ENCODE measurements around the gene ADPRHL1. TPM values are rescaled to one million over a fixed set of nuclear protein-coding genes. Genes with fewer than 3 reads are reported as not detected.

Gene ADPRHL1
- total RNA-seq, result 1.1 and 1.3 TPM in 2 replicates

GRCh38 chr13:113452942-113453901 lies at the start of gene ADPRHL1:
Gene ADPRHL1, minus strand, starts transcription at chr13:113453488. Its CDS starts 51 bp downstream, at chr13:113453437.
- DNase-seq (ENCODE audit: extremely low read depth, low read depth, low spot score), result no peak

GRCh38 chr13:113502686-113503085 lies 49.4 kb upstream of the ADPRHL1 start:
- DNase-seq (ENCODE audit: extremely low read depth, low read depth, low spot score), result no peak

DNA sequence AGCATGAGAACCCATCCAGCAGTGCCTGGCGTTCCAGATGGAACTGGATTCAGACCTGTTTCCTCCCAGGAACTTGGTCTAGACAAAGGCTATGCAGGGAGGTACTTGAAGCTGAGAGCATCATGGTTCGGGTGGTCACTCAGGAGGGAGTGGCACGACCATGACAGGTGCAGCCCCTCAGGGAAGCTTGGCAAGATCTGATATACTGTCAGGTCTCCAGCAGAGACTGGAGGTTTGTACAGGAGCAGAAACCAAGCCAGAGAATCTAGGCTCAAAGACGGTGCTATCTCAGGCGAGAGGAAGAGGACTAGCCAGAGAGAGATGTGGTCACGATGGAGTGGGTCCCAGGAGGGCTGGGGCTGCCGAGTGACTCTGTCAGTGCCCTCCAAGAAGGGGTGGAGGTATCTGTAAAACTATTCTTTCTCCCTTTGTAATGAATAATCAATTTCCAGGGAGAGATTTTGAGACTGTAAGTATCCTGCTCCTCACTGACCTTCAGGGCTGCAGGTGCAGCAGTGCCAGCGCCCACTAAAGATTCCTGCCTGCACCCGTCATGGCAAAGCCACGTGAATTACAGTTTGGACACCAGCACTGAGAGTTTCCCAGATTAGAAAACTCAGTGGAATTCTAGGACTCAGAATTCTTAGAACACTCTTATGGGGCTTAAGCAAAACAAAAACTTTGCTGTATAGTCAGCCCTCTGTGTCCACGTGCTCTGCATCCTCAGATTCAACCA lies 47.4 kb upstream of the ADPRHL1 start:
- DNase-seq (ENCODE audit: extremely low read depth, low read depth, low spot score), result no peak

DNA sequence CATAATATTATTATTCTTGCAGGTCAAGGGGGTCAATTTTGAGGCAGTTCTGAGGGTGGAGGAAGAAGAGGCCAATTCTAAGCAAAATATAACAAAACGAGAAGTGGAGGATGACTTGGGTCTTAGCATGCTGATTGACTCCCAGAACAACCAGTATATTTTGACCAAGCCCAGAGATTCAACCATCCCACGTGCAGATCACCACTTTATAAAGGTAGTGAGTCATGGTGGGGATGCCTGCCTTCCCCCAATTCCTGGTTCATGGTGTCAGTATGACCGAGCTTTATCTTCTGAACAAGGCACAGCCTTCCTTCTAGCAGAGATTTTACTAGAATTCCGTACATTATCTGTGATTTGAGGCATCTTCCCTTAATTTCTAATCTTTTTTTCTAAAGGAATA lies 46.6 kb upstream of the ADPRHL1 start:
- no peak for DNase-seq (ENCODE audit: extremely low read depth, low read depth, low spot score)

GRCh38 chr13:113498905-113499304 lies 45.6 kb upstream of the ADPRHL1 start:
- no peak for DNase-seq (ENCODE audit: extremely low read depth, low read depth, low spot score)

DNA sequence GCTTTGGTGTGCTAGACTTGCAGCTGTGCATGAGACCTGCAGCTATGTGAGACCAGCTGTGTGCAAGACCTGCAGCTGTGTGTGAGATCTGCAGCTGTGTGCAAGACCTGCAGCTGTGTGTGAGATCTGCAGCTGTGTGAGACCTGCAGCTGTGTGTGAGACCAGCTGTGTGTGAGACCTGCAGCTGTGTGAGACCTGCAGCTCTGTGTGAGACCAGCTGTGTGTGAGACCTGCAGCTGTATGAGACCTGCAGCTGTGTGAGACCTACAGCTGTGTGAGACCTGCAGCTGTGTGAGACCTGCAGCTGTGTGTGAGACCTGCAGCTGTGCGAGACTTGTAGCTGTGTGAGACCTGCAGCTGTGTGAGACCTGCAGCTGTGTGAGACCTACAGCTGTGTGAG lies 43.9 kb upstream of the ADPRHL1 start:
- DNase-seq (ENCODE audit: extremely low read depth, low read depth, low spot score), result no peak

GRCh38 chr13:113495494-113496210 lies 42.4 kb upstream of the ADPRHL1 start:
- DNase-seq (ENCODE audit: extremely low read depth, low read depth, low spot score), result no peak

GRCh38 chr13:113493315-113493951 lies 40.1 kb upstream of the ADPRHL1 start:
- DNase-seq (ENCODE audit: extremely low read depth, low read depth, low spot score), result peak; percentile 90

DNA sequence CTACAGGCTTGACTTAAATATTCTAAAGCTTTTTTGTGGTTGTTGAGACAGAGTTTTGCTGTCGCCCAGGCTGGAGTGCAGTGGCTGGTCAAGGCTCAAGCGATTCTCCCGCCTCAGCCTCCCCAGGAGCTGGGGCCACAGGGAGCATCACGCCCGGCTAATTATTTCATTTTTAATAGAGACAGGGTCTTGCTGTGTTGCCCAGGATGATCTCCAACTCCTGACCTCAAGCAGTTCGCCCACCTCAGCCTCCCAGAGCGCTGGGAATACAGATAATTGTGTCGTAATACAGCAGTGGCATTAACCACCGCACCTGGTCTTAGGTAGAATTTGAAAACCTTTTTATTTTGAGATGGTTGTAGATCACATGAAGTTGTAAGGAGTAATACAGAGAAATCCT lies 38.7 kb upstream of the ADPRHL1 start:
- no peak for DNase-seq (ENCODE audit: extremely low read depth, low read depth, low spot score)

DNA sequence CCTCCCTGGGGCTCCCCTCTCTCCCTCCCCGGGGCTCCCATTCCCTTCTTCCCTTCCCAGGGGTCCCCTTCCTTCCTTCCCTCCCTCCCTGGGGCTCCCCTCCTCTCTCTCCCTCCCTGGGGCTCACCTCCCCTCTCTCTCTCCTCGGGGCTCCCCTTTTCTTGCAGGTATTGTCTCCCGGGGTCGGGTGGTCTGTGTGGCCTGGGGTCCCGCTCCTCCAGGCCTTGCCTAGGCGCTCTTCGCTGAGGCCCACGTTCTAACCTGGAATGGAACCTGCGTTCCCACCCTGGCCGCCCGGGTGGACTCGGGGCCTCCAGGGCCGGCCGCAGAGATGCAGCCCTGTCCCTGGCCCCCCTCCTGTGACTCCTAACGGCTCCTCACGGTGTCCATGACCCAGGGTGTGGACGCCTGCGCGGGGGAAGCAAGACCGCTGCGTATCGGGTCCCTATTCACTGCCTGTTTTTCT lies 38.2 kb upstream of the ADPRHL1 start:
- DNase-seq (ENCODE audit: extremely low read depth, low read depth, low spot score), result no peak

GRCh38 chr13:113490496-113491417 lies 37.5 kb upstream of the ADPRHL1 start, which contains the start of gene DCUN1D2:
Gene DCUN1D2, minus strand, starts transcription at chr13:113490711. Its CDS starts 42 bp downstream, at chr13:113490669.
- DNase-seq (ENCODE audit: extremely low read depth, low read depth, low spot score), result peak; percentile 33

DNA sequence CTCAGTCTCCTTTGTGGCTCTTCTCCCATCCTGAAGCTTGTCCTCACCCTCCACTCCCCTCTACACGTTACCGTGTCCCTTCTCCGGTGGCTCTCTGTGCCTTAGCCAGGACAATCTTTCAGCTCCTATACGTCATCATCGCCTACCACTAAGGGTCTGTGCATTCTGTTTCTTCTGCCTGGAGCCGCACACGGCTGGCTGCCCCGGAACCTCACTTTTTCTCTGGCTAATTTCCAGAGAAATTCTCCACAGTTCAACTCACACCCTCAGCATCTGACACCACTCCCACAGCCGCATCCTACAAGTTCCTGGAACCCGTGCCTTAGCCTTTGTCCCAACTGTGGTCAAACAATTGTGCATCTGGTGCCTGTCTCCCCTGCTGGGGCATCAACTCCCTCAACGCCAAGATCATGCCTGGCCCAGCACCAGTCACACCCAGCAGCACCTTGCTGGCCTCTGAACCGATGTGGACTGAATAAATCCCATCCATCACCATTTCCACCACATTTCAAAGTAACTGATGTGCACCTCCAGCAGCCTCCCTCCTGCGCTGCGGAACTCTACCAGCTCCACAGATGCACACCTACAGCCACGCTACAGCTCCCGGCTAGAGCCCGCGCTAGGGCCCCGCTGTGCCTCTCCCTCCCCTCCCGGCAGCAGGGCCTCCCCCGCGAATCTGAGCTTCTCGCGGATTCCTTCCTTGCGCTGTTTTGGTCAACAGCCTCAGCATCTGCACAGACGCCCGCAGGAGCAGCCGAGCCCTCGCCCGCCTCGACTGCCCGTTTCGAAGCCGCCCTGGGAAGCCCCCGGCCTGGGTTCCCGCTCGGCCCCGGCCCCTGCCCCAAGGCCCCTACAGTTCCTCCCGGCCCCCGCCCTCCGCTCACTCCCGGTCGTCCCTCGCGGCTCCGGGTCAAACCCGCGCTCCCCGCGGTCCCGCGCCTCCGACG lies 36.5 kb upstream of the ADPRHL1 start:
- no peak for DNase-seq (ENCODE audit: extremely low read depth, low read depth, low spot score)

GRCh38 chr13:113489171-113489548 lies 35.9 kb upstream of the ADPRHL1 start:
- DNase-seq (ENCODE audit: extremely low read depth, low read depth, low spot score), result no peak

DNA sequence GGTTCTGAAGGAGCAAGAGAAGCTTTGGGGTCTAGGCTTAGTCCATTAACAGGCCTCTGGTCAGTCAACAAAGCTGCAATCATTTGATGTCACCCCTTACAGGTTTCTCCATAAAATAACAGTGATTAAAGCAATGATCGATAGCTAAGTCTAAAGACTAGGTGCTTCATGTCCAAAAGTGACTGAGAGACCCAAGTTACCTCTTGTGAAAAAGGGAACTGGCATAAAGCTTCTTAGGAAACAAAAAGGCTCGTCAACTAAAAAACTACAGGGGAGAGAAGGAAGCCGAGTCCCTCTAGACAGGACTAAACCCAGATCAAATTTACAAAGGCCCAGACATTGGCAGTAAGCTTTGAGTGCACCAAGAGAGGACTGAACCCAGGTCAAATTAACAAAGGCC lies 35.0 kb upstream of the ADPRHL1 start:
- no peak for DNase-seq (ENCODE audit: extremely low read depth, low read depth, low spot score)

- DNase-seq (ENCODE audit: extremely low read depth, low read depth, low spot score), result no peak
Measured at GRCh38 chr13:113486698-113487097, 33.4 kb upstream of the ADPRHL1 start.

DNA sequence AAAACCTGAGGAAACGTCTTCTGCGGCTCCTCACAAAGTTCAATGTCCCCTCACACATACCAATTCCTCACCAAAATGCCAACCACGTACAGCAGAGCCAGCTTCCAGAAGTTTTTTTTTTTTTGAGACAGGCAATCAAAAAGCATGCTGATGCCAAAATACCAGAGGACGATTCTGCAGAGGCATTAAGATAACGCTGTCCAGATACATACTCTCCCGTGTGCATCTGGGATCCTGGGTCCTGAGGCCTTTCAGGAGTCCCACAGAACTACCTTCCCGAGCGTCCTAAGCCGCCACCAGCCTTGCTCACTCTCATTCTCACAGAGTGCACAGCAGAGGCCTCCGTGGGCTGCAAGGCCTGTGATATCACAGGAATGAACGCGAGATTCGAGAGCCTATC lies 32.3 kb upstream of the ADPRHL1 start:
- no peak for DNase-seq (ENCODE audit: extremely low read depth, low read depth, low spot score)

GRCh38 chr13:113483504-113484293 lies 30.4 kb upstream of the ADPRHL1 start:
- no peak for DNase-seq (ENCODE audit: extremely low read depth, low read depth, low spot score)

All from glomerular endothelial cell (primary cell).